ENCODE measurements around the gene ALG14. TPM values are rescaled to one million over a fixed set of nuclear protein-coding genes. Genes with fewer than 3 reads are reported as not detected.
"Not testable (repeated sequence)": the region's sequence is repeated elsewhere in the genome, so short reads cannot be mapped to it uniquely, and the experiment has no call there.

ALG14 gene
- total and polyA plus RNA-seq, 2 donors (not counting 3 experiments of a cell fraction or from before 2014, with no cell fraction given): 2.6 to 8.6 TPM

GRCh38 chr1:95021119-95021518 is 51.6 kb downstream of the ALG14 start:
- POLR2A ChIA-PET: no interaction called here
- intact Hi-C loops (cut with micrococcal nuclease): loop anchor here (5.0 kb wide), 1 partner anchor 39 kb away; no protein-coding TSS in a partner anchor
- CTCF ChIA-PET: interaction anchor here (0.6 to 1.4 kb wide), 3 partner anchors 20 to 166 kb away, joined by 3 to 7 read pairs (median 5); no protein-coding TSS in a partner anchor
- Histone ChIP-seq H3K9me3 (replicated peaks; ENCODE audit: control insufficient read depth, insufficient read depth, low read length) (no peaks in the 10 kb centered on the region), H2AFZ (ENCODE audit: low read depth, low read length) (no peak overlapping the region), H3K27ac (ENCODE audit: insufficient read depth, low read depth, low read length) (no peak overlapping the region), H3K9me1 (replicated peaks; ENCODE audit: control insufficient read depth, extremely low read depth, insufficient read depth, low read length) (no peaks in the 10 kb centered on the region), H3K79me2 (ENCODE audit: control insufficient read depth, insufficient read depth, low read length) (no peaks in the 10 kb centered on the region), H3K4me3 (replicated peaks in 1 of 3; ENCODE audit: insufficient read depth in 1 of 3, low read depth in 1 of 3, low read length in 3 of 3) (no peak overlapping the region), H3K36me3 (ENCODE audit: control insufficient read depth in 2 of 2, extremely low read depth in 1 of 2, insufficient read depth in 2 of 2, low read length in 2 of 2) (no peaks in the 10 kb centered on the region), H3K27me3 (ENCODE audit: control insufficient read depth in 2 of 2, insufficient read depth in 2 of 2, low read length in 2 of 2) (no peaks in the 10 kb centered on the region), H3K4me2 (ENCODE audit: insufficient read depth, low read length) (no peak overlapping the region), H3K4me1 (ENCODE audit: control insufficient read depth, extremely low read depth, insufficient read depth, low read length) (peaks cover 27% of the 10 kb centered on the region), H4K20me1 (replicated peaks; ENCODE audit: control insufficient read depth, extremely low read depth, insufficient read depth, low read length) (no peaks in the 10 kb centered on the region), H3K9ac (replicated peaks; ENCODE audit: extremely low read depth, insufficient read depth, low read length) (no peak overlapping the region)
- FAIRE-seq (no peak), DNase-seq (ENCODE audit: low read depth, low spot score) (no peak)
- BruUV-seq (replicated peaks): no TSS peak
- dilution Hi-C loops (cut with MboI; ENCODE audit: extremely low pct_ligation_motif_present, low sequenced_read_pairs): no loop called here
- TF ChIP-seq GATA2 (IDR thresholded peaks at IDR 0.05; ENCODE audit: insufficient read depth, insufficient read length, low read depth, low read length): no peak
- TF ChIP-seq POLR2A (IDR thresholded peaks at IDR 0.05; ENCODE audit: low read depth, low read length): no peak
- no peak for TF ChIP-seq CTCF (IDR thresholded peaks at IDR 0.05; ENCODE audit: extremely low read depth in 1 of 2, insufficient read depth in 1 of 2, low read depth in 1 of 2, low read length in 2 of 2)
- TF ChIP-seq FOS (IDR thresholded peaks at IDR 0.05; ENCODE audit: borderline replicate concordance, insufficient read depth, low read length): no peak
- TF ChIP-seq POLR2AphosphoS5 (IDR thresholded peaks at IDR 0.05; ENCODE audit: insufficient read depth, low read depth, low read length): no peak
- TF ChIP-seq MYC (IDR thresholded peaks at IDR 0.05; ENCODE audit: low read depth, low read length): no peak
- TF ChIP-seq JUN (IDR thresholded peaks at IDR 0.05; ENCODE audit: borderline replicate concordance, insufficient read depth, insufficient read length, low read depth): no peak
- TF ChIP-seq MAX (IDR thresholded peaks at IDR 0.05; ENCODE audit: insufficient read depth, insufficient read length): no peak
- no peak for TF ChIP-seq EZH2 (IDR thresholded peaks at IDR 0.05; ENCODE audit: borderline replicate concordance, low read depth, low read length, severe bottlenecking)

GRCh38 chr1:95019466-95019865 is 53.3 kb downstream of the ALG14 start:
- H3K9me3 ChIP-seq (replicated peaks; ENCODE audit: control insufficient read depth, insufficient read depth, low read length); DNase-seq (ENCODE audit: low read depth, low spot score); H3K4me2 ChIP-seq (ENCODE audit: insufficient read depth, low read length); H3K9me1 ChIP-seq (replicated peaks; ENCODE audit: control insufficient read depth, extremely low read depth, insufficient read depth, low read length); CTCF ChIA-PET; FAIRE-seq; H3K27me3 ChIP-seq (ENCODE audit: control insufficient read depth in 2 of 2, insufficient read depth in 2 of 2, low read length in 2 of 2); H3K79me2 ChIP-seq (ENCODE audit: control insufficient read depth, insufficient read depth, low read length); H2AFZ ChIP-seq (ENCODE audit: low read depth, low read length); H4K20me1 ChIP-seq (replicated peaks; ENCODE audit: control insufficient read depth, extremely low read depth, insufficient read depth, low read length); H3K4me3 ChIP-seq (replicated peaks in 1 of 3; ENCODE audit: insufficient read depth in 1 of 3, low read depth in 1 of 3, low read length in 3 of 3); BruUV-seq (replicated peaks); H3K27ac ChIP-seq (ENCODE audit: insufficient read depth, low read depth, low read length); intact Hi-C loops (cut with micrococcal nuclease); H3K9ac ChIP-seq (replicated peaks; ENCODE audit: extremely low read depth, insufficient read depth, low read length); H3K36me3 ChIP-seq (ENCODE audit: control insufficient read depth in 2 of 2, extremely low read depth in 1 of 2, insufficient read depth in 2 of 2, low read length in 2 of 2); POLR2A ChIA-PET; dilution Hi-C loops (cut with MboI; ENCODE audit: extremely low pct_ligation_motif_present, low sequenced_read_pairs): not testable (repeated sequence)
- peaks cover 28% of the 10 kb centered on the region for H3K4me1 ChIP-seq (ENCODE audit: control insufficient read depth, extremely low read depth, insufficient read depth, low read length)

Data from endothelial cell of umbilical vein (primary cell).